Muscle of arm (tissue), 12 donors: ENCODE measurements around the gene NEDD9. TPM values are rescaled to one million over a fixed set of nuclear protein-coding genes. Genes with fewer than 3 reads are reported as not detected.

Source experiments
- DNase-seq: peaks from one replicate; pipeline ENCODE4 v3.0.0-alpha.2; 2013
- polyA plus RNA-seq, 12 donors: library from polyadenylated mRNA; unstranded; fragments of 120-200 nt; gene quantifications; one replicate each; pipeline ENCODE4 v1.2.1, GENCODE V29; 2013; ENCODE audit not compliant: insufficient read length in 12 of 12

Gene NEDD9
- polyA plus RNA-seq, 12 donors: 8.6 to 46.0 (median 12.2) TPM; not detected in 1

DNA sequence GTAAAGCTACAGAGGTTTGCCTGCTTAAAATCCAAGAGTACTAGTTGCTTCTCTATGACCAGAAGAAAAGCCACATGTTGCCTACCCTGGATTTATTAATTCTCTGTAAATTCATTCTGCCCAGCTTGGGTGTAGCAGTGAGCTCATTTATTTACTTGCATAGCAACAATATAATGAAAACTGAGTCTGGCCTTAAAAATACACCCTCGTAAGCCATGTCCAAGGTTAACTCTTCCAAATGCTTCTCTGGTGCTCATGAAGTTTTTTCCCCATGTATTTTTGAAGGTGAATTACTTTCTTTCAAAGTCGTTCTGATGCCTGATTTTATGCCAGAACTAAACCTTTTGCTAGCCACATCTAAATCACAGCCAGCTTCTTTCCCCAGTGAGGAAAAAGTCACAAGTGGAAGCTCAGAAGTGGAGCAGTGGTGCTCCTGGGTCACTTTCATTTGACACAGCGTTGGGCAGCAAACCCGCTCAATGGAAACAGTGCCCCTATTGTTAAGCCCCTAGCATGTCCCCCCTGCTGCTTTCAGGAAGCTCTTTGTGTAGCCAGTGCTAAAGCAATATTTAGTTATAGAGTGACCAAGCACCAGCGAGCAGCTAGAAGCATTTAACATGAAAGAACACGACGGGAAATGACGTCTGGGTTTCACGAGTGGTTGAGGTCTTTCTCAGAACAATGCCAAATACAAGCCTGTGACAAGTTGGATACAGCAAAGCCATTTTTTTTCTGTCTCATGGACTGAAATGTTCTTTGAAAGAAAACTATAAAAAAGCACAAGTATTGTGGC lies 29.8 kb downstream of the NEDD9 start:
- DNase-seq: no peak

DNA sequence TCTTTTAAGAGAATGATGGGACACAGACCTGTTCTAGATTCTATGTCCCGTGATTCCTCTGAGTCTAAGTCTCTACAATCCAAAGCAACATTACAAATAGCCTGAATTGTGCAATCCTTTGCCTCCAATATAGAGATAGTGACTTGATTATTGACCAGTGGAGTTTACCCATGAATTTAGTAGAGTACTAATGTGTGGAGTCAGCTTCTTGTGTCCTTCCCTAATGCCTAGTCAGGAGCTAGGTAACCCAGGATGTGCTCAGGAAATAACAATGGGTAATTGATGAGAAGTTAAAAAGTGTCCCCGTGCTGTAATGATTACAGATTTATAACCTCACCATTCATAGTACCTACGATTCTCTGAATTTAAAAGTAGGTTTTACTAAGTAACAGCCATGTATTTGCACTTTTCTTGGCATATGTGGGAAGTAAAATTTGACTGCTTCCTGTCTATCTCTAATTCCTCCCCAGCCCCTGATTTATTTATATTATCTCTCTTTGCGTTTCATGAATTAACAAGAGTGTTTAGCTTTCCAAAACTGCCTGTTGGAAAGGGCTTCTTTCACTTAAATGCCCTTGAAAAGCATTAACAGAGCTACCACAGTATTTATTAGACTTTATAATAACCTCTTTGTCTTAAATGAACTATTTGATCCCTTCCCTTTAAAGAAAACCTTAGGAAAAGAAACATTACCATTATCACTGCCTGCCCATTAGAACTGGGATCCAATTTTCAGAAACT lies 30.5 kb downstream of the NEDD9 start:
- DNase-seq: no peak

DNA sequence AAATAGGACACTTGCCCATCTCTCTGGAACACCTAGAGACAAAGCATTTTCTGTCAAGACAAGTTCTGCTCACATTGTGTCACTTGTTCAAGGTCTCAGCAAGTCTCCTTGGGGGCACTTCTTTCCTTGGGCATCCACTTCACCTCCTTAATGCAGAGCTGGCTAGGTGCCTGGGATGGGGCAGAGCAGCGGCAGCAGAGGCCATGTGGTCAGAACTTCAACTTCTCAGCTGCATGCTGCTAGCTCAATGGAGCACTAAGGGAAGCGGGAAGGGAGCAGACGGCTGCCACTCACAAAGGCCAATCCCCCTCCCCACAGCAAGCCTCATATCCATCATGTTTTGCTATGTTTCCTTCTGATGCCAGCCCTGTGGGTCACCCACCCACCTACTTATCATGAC lies 31.5 kb downstream of the NEDD9 start:
- no peak for DNase-seq

DNA sequence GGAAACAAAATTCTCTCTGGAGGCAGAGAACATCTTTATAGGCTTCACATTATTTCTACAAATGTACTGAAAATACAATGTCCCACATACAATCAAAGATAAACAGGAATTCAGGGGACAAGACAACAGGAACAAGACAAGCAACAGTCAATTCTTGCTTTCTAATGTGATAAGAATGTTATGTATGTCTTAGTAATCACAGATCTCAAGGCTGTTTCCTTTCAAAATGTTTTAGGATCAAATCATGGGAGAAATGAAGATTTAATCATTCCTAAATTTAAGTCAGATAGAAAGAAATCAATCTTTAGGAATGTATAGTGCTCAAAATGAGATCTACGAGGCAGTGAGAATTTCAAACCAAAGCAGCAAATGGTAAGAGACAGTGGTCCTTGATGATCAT lies 32.1 kb downstream of the NEDD9 start:
- no peak for DNase-seq

DNA sequence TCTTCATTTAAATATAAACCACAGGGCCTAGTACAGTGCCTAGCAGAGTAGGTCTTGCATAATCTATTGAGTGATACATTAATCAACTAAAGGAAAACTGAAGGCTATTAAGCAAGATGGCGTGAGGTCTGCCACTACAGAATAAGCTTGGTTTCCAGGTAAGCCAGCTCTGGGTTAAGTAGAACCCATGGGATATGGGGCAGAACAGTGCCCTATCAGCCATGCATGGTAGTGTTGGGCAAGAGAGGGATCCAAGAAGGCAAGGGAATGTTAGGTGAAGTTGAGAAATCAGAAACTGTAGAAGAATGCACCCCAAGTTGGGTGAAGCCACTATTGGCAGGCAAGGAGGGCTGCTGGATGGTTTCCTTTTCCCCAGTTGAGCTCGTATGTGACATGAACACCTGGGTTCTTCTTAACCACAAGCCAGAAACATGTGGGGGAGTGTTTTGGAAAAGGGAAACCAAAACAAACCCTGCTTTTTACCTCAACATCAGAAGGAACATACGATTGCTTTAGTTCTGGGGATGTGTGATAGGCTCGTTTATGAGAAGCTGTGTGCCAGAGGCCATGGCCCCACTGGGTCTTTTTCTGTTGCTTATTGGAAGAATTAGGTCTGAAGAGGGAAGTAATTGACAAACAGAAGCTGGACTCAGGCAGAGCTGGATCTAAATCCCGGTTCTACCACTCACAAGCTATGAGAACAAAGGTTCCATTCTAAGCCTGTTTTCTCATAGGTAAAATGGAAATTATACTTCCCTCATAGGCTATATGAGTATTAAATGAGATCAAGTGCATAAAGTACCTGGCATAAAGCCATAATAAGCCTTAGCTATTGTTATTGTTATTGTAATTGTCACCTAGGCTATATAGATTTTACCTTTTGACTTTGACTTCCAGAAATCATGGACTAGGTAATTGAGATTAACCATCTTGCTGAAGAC lies 33.5 kb downstream of the NEDD9 start:
- no peak for DNase-seq

DNA sequence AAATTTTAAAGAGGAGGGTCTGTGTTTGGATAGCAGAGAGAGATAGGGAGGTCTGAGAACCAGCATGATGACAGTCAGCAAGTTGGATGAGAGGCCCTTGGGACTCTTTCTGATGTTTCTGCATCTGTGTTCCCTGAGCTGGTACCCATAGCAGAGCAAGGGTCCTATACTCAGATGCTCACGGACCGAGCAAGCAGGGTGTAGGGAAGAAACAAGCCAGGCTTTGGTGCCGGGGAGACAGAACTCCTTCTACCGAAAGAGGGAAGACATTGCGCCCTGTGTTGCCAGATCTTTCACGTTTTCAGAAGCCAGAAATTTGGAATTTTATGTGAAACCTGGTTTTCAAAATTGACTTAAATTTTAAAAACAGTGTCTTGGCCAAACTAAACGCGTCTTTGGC lies 34.6 kb downstream of the NEDD9 start:
- no peak for DNase-seq

DNA sequence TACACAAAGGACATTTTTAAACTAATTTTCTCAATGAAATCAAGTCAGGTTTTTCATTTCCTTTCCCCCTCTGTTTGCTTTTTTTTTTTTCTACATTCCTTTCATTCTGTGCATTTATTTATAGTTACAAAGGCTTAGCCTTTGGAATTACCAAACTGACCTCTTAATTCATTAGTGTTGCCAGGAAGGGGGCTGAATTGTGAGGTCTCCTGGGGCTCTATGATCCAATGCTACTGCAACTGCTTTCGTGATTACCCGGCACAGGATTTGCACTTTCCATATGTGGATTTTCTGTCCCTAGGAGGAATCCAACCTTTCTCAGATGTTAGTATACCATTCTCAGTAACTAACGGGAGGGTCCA lies 35.3 kb downstream of the NEDD9 start:
- no peak for DNase-seq

DNA sequence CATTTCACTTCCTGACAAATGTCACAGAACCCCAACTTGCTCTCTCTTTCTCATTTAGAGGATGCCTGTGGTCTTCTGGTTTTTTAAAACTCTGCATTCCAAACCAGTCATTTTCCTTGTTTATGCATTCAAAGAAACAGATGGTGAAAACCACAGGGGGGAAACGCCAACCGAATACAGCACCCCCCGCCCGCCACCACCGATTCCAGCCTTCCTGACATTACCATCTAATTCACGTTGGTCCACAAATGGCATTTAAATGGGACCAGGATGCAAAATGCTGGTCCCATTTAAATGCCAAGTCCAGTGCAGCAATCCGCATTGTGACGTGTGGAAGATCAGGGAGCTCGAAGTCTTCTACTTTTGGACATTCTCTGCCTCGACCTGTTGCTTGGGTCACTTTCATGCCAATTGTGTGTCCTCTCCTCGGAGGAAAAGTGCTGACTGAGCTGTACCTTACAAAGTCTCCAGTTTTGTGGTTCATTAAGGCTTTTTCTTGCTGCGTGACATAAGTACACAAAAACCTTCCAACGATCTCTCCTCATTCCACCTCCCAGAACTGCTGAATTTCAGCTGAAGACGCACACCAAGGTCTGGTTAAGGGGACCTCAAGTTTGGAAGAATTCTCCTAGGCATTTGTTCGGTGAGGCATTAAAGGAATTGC lies 35.8 kb downstream of the NEDD9 start:
- no peak for DNase-seq

DNA sequence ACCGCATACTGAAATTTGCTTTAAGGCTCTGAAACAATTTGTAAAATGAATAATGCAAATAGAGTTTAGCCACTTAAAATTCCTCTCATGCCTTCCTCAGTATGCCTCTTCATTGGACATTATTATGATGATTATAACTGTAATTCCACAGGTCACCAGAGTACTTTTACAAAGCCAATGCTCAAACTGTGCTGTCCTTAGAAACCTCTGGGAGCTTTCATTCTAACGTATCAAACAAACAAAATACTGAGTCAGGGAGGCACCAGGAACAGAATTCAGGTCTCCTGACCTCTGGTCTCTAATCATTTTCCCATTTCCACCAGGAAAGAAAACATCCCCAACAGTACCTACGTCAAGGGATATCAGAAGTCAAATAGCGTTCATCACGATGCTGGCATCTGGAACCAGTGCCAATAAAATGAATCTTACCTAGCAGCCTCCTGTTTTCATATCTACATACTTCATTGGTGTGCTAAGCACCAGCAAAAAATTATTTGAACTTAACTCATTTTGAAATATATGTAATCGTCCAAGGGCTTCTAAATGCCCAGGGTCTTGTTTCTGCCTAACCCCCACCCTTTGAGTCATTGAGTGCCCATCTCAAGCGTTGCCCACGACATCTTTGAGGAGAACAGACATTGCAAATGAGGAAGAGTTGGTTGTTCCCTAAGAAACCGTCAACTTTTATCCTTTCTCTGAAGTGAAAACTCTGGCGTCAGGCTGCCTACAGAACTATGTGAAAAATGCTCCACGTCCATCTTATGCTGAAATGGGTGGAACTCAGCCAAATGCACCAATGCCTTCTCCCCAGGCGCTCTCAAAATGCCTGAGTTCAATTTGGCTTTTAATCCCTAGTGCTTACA lies 37.9 kb downstream of the NEDD9 start:
- no peak for DNase-seq

DNA sequence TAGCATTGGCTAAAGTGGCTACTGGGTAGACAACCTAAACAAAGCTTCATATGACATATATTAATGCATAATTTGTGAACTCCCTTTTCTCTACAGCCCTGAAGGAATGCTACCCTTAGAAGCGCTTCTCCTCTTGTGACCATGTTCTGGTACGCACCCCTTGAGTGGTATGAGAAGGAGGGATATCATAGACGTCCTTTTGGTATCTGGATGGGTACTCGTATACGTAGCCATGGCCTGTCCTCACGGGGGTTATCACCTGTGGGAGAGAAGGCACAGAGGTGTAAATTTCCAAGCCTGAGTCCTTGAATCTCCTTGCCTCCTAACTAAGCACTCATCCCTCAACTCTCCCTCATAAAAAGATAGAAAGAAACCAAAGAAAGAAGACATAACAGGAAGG lies 39.0 kb downstream of the NEDD9 start:
- DNase-seq: no peak

DNA sequence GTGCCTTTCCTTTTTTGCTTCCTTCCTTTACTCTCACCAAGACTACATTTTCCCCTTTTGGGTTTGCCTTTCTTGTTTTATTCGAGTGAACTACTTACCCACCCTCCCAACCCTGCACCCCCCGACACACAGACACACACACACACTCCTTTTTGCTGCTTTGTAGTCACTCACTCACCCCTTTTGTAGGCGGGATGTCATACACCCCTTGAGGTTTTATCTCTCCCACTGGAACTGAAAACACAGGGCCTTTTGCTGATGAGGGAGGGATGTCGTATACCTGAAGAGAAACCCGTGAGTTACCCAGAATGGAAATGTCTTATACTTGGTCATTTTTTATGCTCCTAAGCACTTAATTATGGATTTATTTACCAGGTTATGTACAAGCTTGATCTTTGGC lies 40.3 kb downstream of the NEDD9 start:
- DNase-seq: no peak

DNA sequence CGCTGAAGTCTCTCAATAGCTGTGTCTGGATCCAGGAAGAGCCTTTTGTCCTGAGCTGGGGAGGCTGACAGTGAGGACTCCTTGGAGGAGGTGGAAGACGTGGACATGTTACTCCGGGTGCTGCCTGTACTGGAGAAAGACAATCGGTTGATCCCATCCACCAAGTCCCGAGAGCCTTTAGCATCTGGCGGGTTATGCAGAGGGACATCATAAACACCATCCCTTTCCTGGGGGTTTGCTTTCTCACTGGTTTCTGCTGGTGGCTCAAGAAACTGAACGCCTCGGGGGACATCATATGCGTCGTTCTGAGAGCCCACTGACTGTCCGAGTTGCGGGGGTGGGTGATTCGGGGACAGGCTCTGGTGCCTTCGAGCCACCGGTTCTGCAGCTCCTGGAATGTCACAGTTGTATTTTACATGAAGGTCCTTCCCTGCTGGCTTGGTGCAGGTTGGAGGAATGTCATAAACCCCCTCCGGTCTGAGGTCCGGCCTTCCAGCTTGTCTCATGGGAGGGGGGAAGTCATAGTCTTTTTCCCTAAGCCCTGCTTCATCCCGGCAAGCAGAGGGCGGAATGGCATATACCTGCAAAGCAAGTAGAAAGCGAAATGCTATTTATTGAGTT lies 41.7 kb downstream of the NEDD9 start:
- DNase-seq: no peak

DNA sequence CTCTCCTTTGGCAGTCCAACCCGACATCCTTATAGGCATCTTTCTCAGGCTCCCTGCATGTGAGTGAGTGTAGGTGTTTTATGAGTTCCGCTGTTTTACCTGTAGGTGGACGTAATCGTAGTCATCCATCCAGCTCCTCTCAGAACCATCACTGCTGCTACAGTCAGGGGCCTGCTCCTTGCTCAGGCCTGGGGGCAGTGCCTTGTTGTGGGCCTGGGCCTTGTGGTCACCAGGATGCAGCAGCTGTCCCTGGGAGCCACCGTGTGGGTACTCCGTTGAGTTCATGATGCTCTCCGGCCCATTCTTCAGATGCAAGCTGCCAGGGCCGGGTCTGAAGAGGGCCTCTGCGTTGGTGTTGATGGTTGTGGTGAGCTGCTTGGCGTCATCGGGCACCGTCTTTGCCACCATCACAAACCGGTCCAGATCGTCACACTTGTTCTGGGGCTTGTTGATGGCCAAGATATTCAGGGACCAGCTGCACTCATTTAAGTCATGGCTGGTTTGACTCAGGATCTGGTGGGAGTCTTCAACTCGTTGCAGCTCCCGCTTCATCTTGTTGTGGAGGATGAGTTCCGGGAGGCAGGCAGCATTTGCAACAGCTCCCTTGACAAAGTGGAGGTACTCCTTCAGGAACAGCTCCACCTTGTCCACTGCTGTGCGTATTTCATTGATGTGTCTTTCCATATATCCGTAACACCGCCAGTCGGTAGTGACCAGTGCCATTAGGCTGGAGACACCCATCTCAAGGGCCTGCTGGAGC lies 42.4 kb downstream of the NEDD9 start:
- DNase-seq: no peak

DNA sequence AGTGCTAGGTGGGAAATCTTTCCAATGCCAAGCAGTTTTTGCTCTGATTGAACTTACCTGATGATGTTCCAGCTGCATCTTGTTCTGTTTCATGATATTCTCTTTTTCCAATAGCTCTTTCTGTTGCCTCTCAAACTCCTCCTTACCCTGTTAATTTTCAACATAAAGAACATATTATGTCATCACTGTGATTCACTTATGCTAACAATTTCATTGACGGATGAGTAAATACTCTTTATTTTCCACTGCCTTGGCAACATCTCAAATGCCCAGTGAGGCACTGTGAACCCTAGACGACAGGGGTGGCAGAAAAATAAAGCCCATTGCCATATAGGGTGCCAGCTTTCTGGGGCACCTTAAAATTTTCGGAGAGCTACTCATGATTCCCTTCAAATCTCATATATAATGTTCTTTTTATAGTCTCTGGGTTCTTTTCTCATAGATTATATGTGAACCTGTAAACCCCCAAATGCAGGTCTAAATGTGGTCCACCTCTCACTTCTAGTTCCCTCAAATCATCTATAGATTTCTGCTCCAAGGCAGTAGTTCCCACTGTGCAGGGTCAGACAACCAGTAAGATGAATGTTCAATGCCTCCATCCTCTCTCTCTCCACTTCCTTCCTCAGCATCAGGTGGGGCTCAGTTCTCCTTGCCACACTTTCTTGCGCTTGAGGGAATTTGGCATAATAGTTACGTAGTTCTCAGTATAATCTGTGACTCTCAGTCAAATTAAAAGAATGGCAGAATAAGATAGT lies 44.1 kb downstream of the NEDD9 start:
- DNase-seq: no peak

DNA sequence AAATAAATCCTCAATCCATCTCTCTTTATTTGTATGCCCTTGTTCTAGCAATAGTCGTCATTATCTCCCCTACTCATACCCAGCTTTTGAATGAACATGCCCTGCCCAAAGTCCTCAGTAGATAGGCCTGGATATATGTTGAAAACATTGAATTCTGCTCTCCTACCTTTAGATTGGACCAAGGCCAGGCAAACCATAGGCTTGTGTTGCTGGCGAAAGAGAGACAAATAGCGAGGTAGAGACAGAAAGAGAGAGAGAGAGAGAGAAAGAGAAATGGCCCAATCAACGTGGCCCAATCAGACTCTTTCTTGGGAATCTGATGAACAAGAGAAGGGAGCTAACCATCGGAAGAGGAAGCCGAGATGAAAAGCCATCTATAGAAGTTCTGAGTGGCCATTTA lies 45.2 kb downstream of the NEDD9 start:
- DNase-seq: no peak

DNA sequence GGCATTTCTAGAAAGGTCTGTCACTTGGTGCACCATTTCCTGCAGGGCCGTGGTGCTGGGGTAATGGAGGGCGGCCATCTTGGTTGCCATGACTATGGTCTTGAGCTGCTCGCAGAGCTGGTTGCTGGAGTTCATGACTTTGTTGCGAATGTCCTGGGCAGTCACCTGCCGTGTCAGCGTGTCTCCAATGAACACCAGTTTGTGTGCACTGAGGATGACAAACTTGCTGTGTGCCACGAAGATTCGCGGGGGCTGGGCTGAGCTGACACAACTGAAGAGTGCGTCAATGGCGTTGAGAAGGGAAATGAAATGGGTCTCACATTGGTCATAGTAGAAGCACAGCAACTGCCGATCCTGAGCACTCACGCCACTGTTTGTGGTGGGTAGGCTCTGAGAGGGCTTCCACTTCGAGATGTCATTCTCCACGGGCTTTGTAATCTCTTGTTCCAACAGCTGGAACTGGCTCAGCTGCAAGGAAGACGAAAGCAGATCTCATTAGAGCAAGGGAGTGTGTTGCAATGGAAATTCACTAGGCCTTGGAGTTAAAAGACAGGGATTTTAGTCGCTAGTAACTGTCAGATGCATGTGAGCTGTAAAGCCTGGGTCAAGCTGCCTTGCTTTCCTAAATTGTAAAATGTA lies 47.1 kb downstream of the NEDD9 start:
- DNase-seq: no peak

DNA sequence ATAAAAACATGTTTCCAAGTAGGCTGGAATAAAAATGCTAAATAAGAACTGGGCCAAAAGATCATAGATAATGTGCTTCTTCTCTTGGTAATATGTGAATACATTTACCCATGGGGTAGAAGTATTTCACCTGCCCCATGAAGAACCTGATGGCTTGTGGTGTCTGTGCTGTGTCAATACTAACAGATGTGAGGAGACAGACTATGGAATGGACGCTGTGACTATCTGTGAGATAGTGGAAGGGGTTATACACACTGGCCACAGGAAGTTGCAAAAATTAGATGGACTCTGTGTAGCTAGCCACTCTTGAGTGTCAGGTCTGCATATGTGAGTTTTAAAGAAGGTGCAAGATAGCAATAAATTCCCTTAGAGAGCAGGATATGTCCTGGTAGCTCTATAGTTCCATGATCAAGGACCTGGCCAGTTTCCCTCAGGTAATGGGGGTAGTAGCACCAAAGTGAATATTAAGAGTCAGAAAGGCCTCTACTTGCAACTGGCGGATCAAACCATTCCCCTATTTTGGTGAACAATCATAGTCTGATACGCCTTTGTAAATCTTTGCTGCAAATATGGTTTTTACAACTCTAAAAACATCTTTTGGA lies 48.6 kb downstream of the NEDD9 start:
- DNase-seq: no peak
